GM18511 (cell line): ENCODE results near the gene MRC1.
"Not testable (repeated sequence)": the region's sequence is repeated elsewhere in the genome, so short reads cannot be mapped to it uniquely, and the experiment has no call there.

Experiments
- ATAC-seq: cut with Tn5 transposase; IDR thresholded peaks from one replicate; pipeline ENCODE4 v1.9.1; 2021; ENCODE audit warnings: mild to moderate bottlenecking, moderate library complexity; ENCODE audit not compliant: unreplicated experiment

MRC1 gene

DNA sequence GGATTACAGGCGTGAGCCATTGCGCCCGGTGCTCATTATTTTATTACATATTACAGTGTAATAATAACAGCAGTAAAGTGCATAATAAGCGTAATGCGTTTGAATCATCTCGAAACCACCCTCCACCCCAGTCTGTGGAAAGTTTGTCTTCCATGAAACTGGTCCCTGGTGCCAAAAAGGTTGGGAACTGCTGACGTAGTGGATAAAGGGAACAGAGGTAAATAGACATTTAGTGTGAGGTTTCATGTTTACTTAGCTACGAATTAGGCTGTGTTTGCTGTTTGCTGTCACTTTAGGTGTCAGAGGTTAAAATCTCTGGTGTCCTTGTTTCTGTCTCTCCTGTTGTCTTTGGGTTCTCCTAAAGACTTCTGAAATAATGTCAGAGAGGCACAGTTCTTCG, 82.3 kb downstream of the MRC1 start:
- no peak for ATAC-seq

DNA sequence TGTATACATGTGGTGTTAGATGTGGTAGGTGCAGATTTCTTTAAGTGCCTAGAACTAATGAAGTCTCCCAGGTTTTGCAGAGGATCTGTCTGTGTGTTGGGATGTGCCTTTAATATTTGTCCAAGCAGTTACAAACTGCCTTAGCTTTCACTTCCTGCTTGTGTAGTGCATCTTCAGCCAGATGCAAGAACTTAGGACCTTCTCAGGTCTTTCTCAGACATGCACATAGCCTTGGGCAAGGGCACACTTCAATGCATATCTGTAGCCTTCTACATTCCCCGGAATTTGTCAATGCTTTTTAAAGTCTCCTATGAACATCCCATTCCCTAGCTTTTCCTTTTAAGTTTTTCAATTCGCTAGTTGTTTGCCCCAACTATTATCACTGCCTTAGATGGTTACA, 95.4 kb downstream of the MRC1 start:
- no peak for ATAC-seq

- no peak for ATAC-seq
Observed at GRCh38 chr10:17905491-17905890, 96.3 kb downstream of the MRC1 start.

- no peak for ATAC-seq
Observed at GRCh38 chr10:17906002-17906401, 96.9 kb downstream of the MRC1 start.

GRCh38 chr10:17907641-17908040, 98.5 kb downstream of the MRC1 start:
- no peak for ATAC-seq

DNA sequence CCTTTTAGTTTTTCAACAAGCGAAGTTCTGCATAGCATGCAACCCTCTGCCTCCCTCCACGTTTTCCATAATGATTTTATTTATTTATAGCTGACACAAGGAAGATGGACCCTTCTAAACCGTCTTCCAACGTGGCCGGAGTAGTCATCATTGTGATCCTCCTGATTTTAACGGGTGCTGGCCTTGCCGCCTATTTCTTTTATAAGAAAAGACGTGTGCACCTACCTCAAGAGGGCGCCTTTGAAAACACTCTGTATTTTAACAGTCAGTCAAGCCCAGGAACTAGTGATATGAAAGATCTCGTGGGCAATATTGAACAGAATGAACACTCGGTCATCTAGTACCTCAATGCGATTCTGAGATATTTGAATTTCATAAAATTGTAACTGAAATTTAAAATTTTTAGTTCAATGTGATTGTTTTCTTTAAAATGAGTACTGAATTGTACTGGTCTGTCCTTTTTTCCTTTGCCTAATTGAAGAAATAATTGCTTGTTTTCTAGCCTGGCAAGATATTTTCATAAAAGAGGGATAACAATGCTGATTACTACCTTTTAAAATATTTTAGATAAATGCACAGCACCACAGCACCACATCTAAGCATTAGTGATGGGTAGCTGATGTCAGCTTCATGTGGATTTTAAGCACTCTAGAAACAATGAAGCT, 101.1 kb downstream of the MRC1 start:
- ATAC-seq = peak; percentile 72

DNA sequence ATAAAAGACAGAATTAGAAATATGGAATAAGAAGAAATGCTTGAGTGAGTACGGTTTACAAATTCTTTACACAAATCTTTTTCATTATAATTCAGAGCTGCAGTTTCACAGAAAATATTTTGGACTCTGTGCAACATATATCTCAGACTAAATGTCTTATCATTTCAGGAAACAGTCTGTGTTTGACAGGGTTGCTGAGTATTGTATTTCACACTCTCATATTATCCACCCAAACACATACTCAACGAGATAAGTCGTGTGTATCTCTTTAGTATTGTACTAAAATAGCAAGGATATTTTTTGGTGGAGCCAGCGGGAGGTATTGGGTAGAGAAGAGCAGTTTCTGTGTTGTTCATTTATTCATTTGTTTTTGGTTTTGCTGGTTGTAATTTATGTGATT, 103.6 kb downstream of the MRC1 start:
- no peak for ATAC-seq

- ATAC-seq = no peak
Observed at GRCh38 chr10:17913604-17914003, 104.5 kb downstream of the MRC1 start.

GRCh38 chr10:17914169-17915045, 105.3 kb downstream of the MRC1 start:
- ATAC-seq = no peak

DNA sequence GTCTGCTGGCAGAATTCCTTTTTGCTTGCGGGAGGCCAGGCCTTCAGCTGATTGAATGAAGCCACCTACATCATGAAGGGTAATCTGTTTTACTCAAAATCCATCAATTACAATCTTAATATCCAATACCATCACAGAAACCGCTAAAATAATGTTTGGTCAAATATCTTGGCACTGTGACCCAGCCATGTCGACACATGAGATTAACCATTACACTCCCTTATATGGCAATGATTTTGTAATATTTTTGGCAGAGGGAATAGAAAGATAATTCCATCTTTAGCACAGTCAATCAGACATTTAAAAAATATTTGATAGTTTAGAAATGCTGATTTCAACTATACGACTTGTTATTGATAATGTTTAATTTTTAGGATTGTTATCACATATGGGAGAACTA, 106.0 kb downstream of the MRC1 start:
- no peak for ATAC-seq

- ATAC-seq = no peak
Observed at GRCh38 chr10:17918187-17918903, 109.2 kb downstream of the MRC1 start.

- ATAC-seq = no peak
Observed at GRCh38 chr10:17921378-17921777, 112.2 kb downstream of the MRC1 start.

DNA sequence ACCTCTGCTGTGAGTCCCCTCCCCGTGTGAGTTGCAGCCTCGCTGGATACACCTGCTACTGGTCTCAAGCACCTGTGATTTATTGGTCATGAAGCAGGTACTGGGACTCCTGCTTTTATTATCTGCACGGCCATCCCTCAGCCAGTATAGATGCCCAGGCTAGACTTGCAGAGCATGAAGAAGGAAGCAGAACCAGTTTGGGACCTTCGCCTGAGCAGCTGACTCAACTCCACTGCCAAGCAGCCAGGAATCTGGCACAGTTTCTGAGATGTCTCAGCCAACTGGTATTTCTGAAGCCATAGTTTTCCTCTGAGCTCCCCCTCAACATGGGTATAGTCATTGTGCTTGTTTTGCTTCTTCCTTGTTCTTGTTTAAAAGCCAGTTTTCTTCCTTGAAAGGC, 114.6 kb downstream of the MRC1 start:
- no peak for ATAC-seq

DNA sequence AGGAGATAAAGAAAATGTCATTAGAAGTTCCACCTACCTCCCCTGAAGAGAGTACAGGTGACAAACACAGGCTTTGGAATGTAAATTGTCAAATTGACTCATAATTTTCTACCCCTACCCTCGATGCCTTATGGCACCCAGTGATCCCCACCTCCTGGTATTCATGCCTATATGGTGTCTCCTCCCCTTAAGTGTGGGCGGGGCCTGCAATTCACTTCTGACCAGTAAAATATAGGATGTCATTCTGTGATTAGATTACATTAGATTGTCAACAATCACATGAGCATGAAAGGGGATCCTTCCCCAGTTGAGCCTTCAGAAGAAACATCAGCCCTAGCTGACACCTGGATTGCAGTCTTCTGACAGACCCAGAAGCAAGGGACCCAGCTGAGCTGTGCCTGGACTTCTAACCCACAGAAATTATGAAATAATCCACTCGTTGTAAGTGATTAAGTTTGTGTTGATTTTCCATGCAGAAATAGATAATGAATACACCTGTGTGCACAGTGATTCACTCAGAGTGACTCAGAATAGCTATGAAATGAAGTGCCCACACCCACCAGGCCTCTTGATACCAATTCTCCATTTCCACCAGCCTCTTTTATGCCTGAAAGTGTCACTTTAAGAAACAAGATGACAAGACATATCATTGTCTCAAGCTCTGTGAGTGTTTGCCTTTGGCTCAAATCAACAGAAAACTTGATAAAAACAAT, 134.0 kb downstream of the MRC1 start:
- ATAC-seq = no peak

DNA sequence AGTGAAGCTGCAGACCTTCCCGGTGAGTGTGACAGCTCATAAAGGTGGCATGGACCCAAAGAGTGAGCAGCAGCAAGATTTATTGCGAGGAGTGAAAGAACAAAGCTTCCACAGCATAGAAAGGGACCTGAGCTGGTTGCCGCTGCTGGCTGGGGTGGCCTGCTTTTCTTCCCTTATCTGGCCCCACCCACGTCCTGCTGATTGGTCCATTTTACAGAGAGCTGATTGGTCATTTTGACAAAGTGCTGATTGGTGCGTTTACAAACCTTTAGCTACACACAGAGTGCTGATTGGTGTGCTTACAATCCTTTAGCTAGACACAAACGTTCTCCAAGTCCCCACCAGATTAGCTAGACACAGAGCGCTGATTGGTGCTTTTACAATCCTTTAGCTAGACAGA, 141.1 kb downstream of the MRC1 start:
- ATAC-seq = not testable (repeated sequence)

DNA sequence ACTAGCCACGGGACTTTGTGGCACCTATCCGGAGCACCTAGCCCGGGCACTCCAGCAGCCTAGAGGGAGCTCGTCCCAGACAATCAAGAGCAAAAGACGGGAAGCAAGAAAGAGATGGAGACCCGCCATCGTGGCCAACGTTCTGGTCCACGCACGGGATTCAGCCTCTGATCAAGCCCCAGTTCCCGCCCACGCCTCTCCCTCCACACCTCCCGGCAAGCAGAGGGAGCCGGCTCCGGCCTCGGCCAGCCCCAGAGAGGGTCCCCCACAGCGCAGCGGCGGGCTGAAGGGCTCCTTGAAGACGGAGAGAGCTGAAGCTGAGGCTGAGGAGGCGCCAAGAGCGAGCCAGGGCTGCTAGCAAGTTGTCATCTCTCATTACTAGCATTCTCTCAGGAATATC, 141.6 kb downstream of the MRC1 start:
- no peak for ATAC-seq

GRCh38 chr10:17951868-17952371, 142.8 kb downstream of the MRC1 start, which contains the start of gene SLC39A12:
TSS of gene SLC39A12 (plus strand) at chr10:17951918. CDS start at chr10:17953277, 1,359 bp downstream.
- ATAC-seq = no peak

- ATAC-seq = not testable (repeated sequence)
Observed at GRCh38 chr10:17954372-17954771, 145.2 kb downstream of the MRC1 start.

DNA sequence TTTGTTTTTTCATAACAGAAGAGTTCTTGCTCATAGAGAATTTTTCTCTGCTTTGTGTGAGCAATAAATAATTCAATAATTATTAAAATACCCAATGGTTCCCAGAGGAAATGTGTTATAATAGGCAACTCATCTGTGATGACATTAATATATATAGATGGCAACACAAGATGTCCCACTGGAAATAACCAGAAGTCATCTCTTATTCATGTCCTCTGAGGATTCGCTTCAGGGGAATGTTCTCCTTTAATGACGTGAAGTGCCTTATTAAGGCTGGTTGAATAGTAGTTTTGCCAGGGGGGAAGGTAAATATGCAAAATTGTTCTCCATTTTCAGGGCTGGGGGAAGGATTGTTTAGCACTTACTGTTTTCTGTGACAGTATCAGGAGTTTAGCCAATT, 145.7 kb downstream of the MRC1 start:
- no peak for ATAC-seq

DNA sequence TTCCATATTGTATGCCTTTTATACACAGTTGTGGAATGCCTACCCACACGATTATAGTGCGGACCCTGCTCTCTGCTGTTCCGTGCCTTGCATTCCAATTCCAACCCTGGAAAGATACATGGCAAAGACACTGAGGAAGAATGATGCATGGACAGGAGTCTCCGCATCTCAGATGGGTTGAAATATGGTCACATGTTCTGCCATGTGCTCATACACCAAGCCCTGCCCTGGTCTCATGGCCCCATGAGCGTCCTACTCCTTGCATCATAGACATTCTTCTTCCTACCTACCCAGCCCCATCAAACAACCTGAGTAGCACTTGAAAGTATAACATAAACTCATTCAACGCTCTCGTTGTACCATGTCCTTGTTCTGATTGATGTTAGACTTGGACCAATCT, 148.9 kb downstream of the MRC1 start:
- ATAC-seq = no peak

DNA sequence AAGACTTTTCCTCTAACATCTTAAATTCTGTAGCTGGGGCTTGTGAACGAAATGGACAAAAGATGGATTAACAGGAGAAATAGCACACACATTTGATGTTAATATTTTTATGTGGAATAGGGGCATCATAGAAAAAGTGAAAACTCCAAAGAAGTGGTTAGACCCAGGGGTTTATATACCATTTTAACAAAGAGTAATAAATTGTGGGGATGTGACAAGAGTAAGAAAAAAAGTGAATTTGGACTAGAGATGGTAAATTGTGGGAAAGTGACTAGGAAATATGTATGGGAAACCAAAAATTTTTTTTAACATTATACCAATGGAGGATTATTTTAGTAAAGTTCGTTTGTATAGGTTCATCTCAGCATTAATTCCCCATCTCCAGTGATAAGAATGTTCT, 150.7 kb downstream of the MRC1 start:
- ATAC-seq = no peak
